A673 (cell line): Measurements from ENCODE around the gene PIP5K1A.

Source experiments
- EZH2 ChIP-seq: fragments of 200-600 bp; sonication (generic); IDR thresholded peaks from 2 replicates; pipeline ENCODE4 v1.6.1; 2017; ENCODE audit warnings: borderline replicate concordance, low read depth, mild to moderate bottlenecking, mixed read lengths, antibody characterized with exemption, low read length; ENCODE audit not compliant: poor library complexity, severe bottlenecking
- TF ChIP-seq, protein P1 (sequence below): fragments of 300-800, 200-600 bp; sonication (generic); conservative IDR thresholded peaks from 2 replicates; pipeline ENCODE4 v1.5.1; 2017; ENCODE audit warnings: low read depth, mild to moderate bottlenecking, antibody characterized with exemption, low read length, moderate library complexity, mixed read lengths

DNA sequence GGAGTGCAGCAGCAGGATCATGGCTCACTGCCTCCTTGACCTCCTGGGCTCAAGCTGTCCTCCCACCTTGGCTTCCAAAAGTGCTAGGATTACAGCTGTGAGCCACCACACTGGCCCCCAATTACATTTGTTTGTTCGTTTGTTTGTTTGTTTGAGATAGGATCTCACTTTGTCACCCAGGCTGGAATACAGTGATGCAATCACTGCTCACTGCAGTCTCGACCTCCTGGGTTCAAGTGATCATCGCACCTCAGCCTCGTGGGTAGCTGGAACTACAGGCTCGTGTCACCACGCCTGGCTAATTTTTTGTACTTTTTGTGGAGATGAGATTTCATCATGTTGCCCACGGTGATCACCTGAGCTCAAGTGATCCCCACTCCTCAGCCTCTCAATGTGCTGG lies 6.3 kb upstream of the PIP5K1A start:
- TF ChIP-seq, protein P1, sequence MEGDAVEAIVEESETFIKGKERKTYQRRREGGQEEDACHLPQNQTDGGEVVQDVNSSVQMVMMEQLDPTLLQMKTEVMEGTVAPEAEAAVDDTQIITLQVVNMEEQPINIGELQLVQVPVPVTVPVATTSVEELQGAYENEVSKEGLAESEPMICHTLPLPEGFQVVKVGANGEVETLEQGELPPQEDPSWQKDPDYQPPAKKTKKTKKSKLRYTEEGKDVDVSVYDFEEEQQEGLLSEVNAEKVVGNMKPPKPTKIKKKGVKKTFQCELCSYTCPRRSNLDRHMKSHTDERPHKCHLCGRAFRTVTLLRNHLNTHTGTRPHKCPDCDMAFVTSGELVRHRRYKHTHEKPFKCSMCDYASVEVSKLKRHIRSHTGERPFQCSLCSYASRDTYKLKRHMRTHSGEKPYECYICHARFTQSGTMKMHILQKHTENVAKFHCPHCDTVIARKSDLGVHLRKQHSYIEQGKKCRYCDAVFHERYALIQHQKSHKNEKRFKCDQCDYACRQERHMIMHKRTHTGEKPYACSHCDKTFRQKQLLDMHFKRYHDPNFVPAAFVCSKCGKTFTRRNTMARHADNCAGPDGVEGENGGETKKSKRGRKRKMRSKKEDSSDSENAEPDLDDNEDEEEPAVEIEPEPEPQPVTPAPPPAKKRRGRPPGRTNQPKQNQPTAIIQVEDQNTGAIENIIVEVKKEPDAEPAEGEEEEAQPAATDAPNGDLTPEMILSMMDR, result no peak
- TF ChIP-seq EZH2, result no peak
